GM20000 (cell line): ENCODE data around the gene DSG2.

ENCODE experiments used
- DNase-seq: peaks from one replicate; pipeline ENCODE4 v3.0.0; 2012; ENCODE audit warnings: low spot score
- TF ChIP-seq, protein P1 (sequence below): IDR thresholded peaks from 2 replicates; pipeline ENCODE4 v1.5.1; 2012; ENCODE audit warnings: mild to moderate bottlenecking, control low read depth; ENCODE audit errors: extremely low read depth, missing control alignments

DSG2 gene

DNA sequence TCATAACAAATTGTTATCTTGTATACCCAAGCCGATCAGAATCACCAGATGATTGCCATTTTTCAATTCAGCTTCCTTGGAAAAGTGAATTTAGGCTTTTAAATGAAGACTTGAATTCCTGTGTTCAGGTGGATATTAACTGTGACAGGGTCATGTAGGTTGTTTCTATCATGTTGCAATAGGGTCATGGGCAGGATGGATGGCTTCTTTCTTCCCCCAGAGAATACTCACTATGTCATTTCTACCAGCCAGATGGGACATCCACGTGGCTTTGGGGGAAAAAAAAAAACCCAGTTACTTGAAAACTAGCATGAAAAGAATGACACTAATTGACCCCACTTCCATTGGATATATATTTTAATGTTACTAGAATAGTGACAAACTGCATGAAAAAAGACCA is 14.6 kb upstream of the DSG2 start:
- no peak for DNase-seq
- TF ChIP-seq, protein P1, sequence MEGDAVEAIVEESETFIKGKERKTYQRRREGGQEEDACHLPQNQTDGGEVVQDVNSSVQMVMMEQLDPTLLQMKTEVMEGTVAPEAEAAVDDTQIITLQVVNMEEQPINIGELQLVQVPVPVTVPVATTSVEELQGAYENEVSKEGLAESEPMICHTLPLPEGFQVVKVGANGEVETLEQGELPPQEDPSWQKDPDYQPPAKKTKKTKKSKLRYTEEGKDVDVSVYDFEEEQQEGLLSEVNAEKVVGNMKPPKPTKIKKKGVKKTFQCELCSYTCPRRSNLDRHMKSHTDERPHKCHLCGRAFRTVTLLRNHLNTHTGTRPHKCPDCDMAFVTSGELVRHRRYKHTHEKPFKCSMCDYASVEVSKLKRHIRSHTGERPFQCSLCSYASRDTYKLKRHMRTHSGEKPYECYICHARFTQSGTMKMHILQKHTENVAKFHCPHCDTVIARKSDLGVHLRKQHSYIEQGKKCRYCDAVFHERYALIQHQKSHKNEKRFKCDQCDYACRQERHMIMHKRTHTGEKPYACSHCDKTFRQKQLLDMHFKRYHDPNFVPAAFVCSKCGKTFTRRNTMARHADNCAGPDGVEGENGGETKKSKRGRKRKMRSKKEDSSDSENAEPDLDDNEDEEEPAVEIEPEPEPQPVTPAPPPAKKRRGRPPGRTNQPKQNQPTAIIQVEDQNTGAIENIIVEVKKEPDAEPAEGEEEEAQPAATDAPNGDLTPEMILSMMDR, result no peak

DNA sequence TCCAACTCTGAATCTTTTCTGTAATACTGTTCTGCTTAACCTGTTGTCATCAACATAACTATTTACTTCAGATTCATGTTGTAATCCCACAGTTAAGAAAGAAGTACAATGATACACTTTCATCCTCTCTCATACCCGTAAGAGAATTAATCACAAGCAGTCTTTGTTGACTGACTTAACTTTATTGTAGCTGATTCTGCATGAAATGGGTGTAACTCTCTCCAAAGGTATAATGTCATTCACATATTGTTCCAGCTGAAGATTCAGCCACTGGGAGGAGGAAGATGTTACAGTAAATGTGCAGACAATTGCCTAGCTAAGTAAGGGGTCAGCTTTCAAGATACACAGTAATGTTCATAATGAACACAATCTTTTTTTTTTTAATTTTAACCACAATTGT is 13.5 kb upstream of the DSG2 start:
- TF ChIP-seq, protein P1, result no peak

DNA sequence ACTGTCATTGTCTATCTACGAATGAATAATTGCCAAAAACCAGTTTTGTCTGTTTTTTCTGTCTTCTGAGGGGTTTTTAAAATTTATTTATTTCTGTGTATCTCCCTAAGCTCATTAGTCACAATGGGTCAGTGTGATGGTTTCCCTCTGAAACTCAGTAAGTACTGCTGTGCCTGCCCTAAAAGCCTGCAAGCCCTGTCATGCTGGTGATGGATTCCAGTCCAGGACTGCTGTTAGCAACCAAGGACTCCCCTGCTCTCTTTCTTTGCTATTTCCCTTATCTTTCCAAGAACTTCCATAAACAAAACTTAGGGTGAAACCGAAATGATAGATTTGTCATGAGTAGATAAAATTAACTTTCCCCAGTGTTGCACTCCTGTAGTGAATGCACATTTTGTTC is 11.8 kb upstream of the DSG2 start:
- TF ChIP-seq, protein P1, result no peak

More for the DNA sequence above, 13.5 kb upstream of the DSG2 start:
- no peak for DNase-seq

DNA sequence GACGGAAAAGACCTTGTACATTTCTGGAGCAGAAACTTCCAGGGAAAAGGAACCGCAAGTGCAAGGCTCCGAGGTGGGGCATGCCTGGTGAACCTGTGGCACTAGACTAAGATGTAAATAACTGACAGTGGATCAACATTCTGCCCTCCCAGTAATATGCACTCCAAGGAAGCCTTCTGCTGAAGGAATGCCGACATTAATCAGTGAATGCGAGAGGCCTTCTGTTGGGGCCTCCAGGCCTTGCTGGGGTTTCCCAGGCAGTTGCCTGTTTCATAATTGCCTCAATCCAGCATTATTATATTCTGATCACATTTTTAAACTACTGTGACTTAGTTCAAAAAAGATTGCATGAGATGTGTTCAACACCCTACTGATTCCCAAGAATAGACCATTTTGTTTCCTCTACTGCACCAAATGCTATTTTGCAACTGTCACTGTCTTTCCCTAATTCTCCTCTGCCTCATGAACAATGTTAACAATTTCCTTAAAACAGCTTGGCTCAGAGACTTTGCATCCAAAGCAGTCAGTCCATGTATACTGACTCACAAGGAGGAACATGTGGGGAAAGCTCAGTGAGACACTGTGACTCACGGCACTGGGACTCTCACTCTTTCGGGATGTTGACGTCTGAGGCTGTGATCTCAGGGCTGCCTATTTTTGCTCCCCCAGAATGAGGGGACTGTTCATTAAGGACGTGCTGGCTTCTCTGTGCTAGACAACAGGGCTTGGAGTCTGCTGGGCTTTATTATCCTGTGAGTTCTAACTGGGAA is 10.5 kb upstream of the DSG2 start:
- TF ChIP-seq, protein P1, result no peak
- DNase-seq, result no peak

More for the DNA sequence above, 11.8 kb upstream of the DSG2 start:
- no peak for DNase-seq

DNA sequence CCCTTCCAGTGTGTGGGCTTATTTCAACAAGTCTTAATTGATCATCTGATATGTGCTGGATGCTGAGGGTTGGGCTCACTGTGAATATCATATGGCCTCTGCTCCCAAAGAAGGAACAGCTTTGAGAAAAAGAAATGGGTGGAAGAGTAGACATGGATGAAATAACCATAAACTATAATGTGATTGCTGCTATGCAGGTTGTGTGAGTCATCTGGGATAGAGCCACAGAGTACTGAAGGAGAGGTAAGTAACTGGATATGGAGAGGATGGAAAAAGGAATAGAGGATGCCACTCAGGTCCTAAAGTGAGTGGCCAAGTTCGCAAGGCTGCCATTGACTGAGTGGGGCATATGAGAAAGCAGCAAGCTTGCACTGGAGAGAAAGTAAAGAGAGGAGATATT is 8.7 kb upstream of the DSG2 start:
- TF ChIP-seq, protein P1, result no peak

DNA sequence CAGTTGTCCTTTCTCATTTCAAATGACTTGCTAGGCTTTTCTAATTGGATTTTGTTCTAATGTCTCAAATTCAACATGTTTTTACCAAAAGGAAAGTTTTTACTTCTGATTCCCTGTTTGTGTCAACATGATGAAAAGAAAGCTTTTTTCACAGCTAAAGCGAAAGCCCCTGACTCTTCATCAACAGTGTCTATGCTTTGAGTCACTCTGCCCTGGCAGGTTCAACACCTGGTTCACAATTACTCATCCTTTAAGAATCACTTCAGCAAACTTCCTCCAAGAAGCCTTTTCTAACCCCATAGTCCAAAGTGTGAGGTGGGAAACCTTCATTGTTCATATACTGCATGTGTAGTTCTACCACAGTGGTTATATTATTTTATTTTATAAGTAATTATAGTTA is 7.6 kb upstream of the DSG2 start:
- TF ChIP-seq, protein P1, result no peak
- peak; percentile 51 for DNase-seq

More for the DNA sequence above, 8.7 kb upstream of the DSG2 start:
- DNase-seq, result no peak

DNA sequence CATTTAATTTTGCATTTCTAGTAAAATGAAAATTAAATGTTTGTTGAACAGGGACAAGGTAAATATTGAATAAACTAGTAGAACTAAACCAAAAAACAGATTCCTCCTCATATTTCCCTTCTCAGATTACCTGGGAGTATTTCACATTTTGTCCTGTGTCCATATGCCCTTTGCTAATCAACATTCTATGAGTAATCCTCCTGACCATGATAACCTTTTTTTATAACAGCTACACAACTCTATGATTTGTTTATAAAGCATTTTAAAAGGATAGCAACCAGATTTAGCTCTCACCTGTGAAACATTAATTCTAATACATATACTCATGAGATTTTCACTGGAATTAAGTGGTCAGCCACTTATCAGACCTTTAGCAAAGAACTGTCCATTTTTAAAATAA is 7.1 kb upstream of the DSG2 start:
- TF ChIP-seq, protein P1, result no peak
- DNase-seq, result no peak
